NCI-H1930 (cell line): ENCODE data around the gene FAM163A.
"Not testable (repeated sequence)": the region's sequence is repeated elsewhere in the genome, so short reads cannot be mapped to it uniquely, and the experiment has no call there.

Experiments used
- DNase-seq, 2 experiments: peaks; one replicate each; lab custom pipeline; 2025; lab: John Stamatoyannopoulos, UW

The FAM163A gene

GRCh38 chr1:179794146-179794545 lies 51.1 kb downstream of the FAM163A start:
- no peak for DNase-seq

- DNase-seq = no peak
Measured at GRCh38 chr1:179794669-179795068, 51.6 kb downstream of the FAM163A start.

GRCh38 chr1:179798213-179798863 lies 55.2 kb downstream of the FAM163A start:
- DNase-seq = no peak

- DNase-seq = no peak
Measured at GRCh38 chr1:179798864-179799516, 55.9 kb downstream of the FAM163A start.

GRCh38 chr1:179800481-179800880 lies 57.4 kb downstream of the FAM163A start:
- DNase-seq = no peak

GRCh38 chr1:179803104-179803503 lies 60.0 kb downstream of the FAM163A start:
- DNase-seq = no peak

- no peak for DNase-seq
Measured at GRCh38 chr1:179803918-179804317, 60.8 kb downstream of the FAM163A start.

GRCh38 chr1:179804417-179804816 lies 61.3 kb downstream of the FAM163A start:
- not testable (repeated sequence) for DNase-seq

GRCh38 chr1:179805291-179806195 lies 62.5 kb downstream of the FAM163A start:
- DNase-seq = no peak

GRCh38 chr1:179806333-179806732 lies 63.2 kb downstream of the FAM163A start:
- no peak for DNase-seq

- no peak for DNase-seq
Measured at GRCh38 chr1:179807291-179807690, 64.2 kb downstream of the FAM163A start.

- no peak for DNase-seq
Measured at GRCh38 chr1:179807691-179808485, 64.8 kb downstream of the FAM163A start.

- DNase-seq = no peak
Measured at GRCh38 chr1:179808503-179808902, 65.4 kb downstream of the FAM163A start.

GRCh38 chr1:179809506-179810366 lies 66.6 kb downstream of the FAM163A start:
- peak; percentile 57 to 62 for DNase-seq

- DNase-seq = no peak
Measured at GRCh38 chr1:179810367-179810715, 67.2 kb downstream of the FAM163A start.

- no peak for DNase-seq
Measured at GRCh38 chr1:179812501-179813292, 69.6 kb downstream of the FAM163A start.

GRCh38 chr1:179813626-179814545 lies 70.8 kb downstream of the FAM163A start:
- DNase-seq = no peak

- peak; percentile 45 to 56 for DNase-seq
Measured at GRCh38 chr1:179814546-179814838, 71.4 kb downstream of the FAM163A start.

- no peak for DNase-seq
Measured at GRCh38 chr1:179815641-179816040, 72.5 kb downstream of the FAM163A start.
